Measurements from ENCODE around the gene SULT4A1. TPM values are rescaled to one million over a fixed set of nuclear protein-coding genes. Genes with fewer than 3 reads are reported as not detected.

The SULT4A1 gene
- total and polyA plus RNA-seq, 12 donors = 0.19 to 1.2 (median 0.29) TPM; not detected in 2

- no peaks in the 10 kb centered on the region for H3K36me3 ChIP-seq
- no peak for TF ChIP-seq CTCF (IDR thresholded peaks at IDR 0.05)
- intact Hi-C loops (cut with DNase I) = no loop called here
- H3K9me3 ChIP-seq = no peaks in the 10 kb centered on the region
- WGBS, 2 donors = 82 to 84% methylated on average over 14 of the region's 14 CpGs
- H3K27ac ChIP-seq = no peak overlapping the region
- H3K27me3 ChIP-seq = peaks cover 0 to 41% (median 20%) of the 10 kb centered on the region in 7 donors
- no peak for DNase-seq
- ATAC-seq = no peak
- H3K4me3 ChIP-seq = no peak overlapping the region
- peaks cover 0 to 7% (median 0%) of the 10 kb centered on the region in 9 donors for H3K4me1 ChIP-seq
Measured at GRCh38 chr22:43847376-43848289, 14.7 kb downstream of the SULT4A1 start.

- no peak for ATAC-seq
- Histone ChIP-seq H3K4me3 (no peak overlapping the region), H3K27me3 (peaks cover 0 to 35% (median 14%) of the 10 kb centered on the region in 7 donors), H3K4me1 (peaks cover 0 to 7% (median 0%) of the 10 kb centered on the region in 9 donors), H3K9me3 (no peaks in the 10 kb centered on the region), H3K27ac (no peak overlapping the region), H3K36me3 (no peaks in the 10 kb centered on the region)
- 60 to 72% methylated on average over 11 of the region's 11 CpGs for WGBS, 2 donors
- TF ChIP-seq CTCF (IDR thresholded peaks at IDR 0.05) = no peak
- DNase-seq = no peak
- intact Hi-C loops (cut with DNase I) = no loop called here
Measured at GRCh38 chr22:43846966-43847365, 15.3 kb downstream of the SULT4A1 start.

- no peaks in the 10 kb centered on the region for H3K9me3 ChIP-seq
- WGBS, 2 donors = 73 to 74% methylated on average over 11 of the region's 11 CpGs
- no peak for ATAC-seq
- no peak overlapping the region for H3K4me3 ChIP-seq
- H3K36me3 ChIP-seq = no peaks in the 10 kb centered on the region
- no peak overlapping the region for H3K27ac ChIP-seq
- intact Hi-C loops (cut with DNase I) = no loop called here
- TF ChIP-seq CTCF (IDR thresholded peaks at IDR 0.05) = no peak
- peaks cover 0 to 7% (median 0%) of the 10 kb centered on the region in 9 donors for H3K4me1 ChIP-seq
- DNase-seq = no peak
- peaks cover 0 to 26% (median 6%) of the 10 kb centered on the region in 7 donors for H3K27me3 ChIP-seq
Measured at GRCh38 chr22:43845981-43846380, 16.3 kb downstream of the SULT4A1 start.

DNA sequence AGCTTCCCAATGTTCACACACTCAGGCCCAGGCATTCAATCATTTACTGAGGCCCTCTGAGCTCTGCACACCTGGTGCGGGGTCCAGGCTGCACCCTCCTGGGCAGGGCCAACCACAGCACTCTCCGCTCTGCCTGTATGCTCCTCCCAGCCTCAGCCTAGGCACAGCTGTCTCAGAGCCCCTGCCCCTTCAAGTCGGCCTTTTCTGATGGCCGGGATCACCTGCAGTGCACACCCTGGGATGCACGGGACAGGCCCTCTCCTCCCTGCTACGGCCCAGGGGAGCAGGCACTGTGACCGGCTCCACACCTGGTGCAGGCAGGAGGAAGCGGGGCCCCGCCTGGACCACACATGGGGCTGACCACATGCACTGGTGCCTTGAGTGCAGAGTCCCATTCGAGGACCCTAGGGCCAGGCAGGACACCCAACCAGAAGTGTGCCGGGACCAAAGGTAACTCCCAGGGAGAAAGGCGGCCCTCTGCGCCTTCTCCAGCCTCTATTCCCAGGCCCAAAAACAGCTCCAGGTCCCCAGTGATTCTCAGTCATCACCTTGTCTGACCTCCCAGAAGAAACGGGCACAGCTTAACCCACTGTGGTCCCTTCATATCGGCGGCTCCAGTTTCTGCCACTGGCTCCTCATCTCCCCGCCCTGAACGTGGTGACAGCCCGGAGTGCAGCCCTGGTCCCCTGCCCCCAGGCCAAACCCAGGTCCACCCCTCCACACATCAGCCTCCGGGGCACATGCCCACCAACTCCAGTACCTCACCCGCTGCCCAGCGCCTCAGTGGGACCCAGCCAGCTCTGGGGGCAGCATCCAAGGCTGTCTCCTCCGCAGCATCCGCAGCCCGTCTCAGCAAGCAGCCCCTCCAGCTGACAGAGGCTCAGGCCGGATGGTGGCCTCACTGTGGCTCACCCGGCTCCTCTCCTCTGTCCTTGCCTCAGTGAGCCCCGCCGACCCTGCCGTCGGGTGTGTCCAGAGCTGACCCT lies 17.5 kb downstream of the SULT4A1 start:
- Histone ChIP-seq H3K4me1 (peaks cover 0 to 7% (median 0%) of the 10 kb centered on the region in 9 donors), H3K36me3 (no peaks in the 10 kb centered on the region), H3K4me3 (no peak overlapping the region), H3K9me3 (no peaks in the 10 kb centered on the region), H3K27me3 (peaks cover 0 to 19% (median 0%) of the 10 kb centered on the region in 7 donors), H3K27ac (no peak overlapping the region)
- ATAC-seq = no peak
- 74 to 78% methylated on average over 31 of the region's 31 CpGs for WGBS, 2 donors
- intact Hi-C loops (cut with DNase I) = no loop called here
- TF ChIP-seq CTCF (IDR thresholded peaks at IDR 0.05) = no peak
- DNase-seq = no peak

All from heart right ventricle (tissue), 16 donors.